Stimulated activated CD4-positive, alpha-beta T cell treated with anti-CD3 and anti-CD28 coated beads, Interleukin-12 subunit alpha, Interleukin-12 subunit beta, amount 100 ng/mL, for 24 hours (primary cell): Measurements from ENCODE around the gene SLC2A1.

Source experiments
- DNase-seq, 2 experiments: peaks; one replicate each; pipeline ENCODE4 v3.0.0-alpha.2; 2020; ENCODE audit warnings: low read depth in 2 of 2

The SLC2A1 gene

DNA sequence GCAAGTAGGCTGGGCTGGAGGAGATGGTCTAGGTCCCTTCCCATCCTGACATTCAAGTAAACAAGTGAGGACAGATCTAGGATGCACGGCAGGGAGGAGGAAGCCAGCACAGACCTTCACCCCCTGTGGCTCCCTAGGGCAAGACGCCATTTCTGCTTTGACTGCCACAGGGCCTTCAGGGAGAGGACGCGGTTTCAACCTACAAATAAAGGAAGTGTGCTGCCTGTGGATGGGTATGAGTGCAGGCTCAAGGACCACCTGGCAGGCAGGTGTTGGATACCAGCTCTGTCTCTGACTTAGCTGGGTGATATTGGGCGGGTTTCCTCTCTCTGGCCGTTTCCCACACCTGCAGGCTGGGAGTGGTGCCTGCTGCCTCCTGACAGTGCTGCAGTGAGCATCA lies 16.2 kb downstream of the SLC2A1 start:
- no peak for DNase-seq

DNA sequence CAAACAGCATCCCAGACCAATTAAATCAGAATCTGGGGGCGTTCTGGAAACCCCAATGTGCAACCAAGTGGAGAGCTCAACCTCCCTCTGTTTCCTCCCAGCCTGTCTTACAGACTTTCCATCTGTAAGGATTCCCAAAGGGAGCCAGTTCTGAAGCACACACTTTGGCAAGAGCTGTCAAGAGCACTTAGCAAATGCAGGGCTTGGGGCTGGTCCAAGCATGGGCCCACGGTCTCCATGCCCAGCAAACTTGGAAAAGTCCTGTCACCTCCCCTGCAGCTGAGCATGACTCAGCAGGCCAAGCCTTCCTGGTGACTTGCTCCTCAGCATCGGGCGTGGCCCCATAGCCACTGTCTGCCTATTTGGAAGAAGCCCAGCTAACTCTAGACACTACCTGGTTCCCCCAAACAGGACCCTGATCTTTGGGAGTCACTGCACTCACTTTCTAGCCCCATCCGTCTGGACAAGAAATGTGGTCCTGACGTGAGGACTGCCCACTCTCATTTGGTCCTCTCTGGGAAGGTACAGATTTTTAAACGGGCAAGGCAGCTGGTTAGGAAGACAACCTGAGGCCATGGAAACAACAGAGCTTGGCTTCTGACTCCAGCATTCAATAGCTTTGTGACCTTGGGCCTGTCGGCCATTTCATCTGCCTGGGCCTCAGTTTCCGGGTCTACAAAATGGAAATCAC lies 16.9 kb downstream of the SLC2A1 start:
- no peak for DNase-seq

DNA sequence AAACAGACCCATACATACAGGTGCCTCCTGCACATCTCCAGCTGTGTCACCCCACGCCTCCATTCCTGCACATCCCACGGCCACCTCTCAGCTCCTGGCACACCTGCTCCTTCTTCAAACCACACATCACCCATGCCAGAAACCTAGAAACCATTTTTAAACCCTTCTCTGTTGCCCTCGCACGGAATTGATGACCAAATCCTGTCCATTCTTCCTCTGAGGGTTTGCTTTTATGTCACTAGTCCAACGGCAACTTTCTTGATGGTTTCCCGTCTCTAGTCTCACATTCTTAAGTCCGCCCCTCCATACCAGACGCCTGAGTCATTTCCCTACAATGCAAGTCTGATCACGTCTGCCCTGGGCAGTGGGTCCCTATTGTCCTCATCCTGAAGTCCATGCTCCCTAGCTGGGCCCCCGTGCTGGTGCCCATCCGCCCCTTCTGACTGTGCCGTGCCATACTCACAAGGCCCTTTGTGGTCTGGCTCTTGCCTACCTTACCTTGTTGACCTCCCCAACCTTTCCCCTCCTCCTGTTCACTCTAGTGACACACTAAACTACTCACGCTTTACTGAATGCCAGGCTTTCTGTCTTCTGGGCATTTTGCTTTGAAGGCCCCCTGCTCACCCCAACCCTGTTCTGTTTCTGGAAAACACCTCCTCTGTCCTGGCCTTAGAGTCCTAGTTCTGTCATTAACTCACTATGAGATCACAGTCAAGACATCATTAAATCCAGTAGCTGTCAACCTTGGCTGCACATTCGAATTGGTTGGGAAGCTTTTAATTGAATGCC lies 17.6 kb downstream of the SLC2A1 start:
- DNase-seq, result no peak

DNA sequence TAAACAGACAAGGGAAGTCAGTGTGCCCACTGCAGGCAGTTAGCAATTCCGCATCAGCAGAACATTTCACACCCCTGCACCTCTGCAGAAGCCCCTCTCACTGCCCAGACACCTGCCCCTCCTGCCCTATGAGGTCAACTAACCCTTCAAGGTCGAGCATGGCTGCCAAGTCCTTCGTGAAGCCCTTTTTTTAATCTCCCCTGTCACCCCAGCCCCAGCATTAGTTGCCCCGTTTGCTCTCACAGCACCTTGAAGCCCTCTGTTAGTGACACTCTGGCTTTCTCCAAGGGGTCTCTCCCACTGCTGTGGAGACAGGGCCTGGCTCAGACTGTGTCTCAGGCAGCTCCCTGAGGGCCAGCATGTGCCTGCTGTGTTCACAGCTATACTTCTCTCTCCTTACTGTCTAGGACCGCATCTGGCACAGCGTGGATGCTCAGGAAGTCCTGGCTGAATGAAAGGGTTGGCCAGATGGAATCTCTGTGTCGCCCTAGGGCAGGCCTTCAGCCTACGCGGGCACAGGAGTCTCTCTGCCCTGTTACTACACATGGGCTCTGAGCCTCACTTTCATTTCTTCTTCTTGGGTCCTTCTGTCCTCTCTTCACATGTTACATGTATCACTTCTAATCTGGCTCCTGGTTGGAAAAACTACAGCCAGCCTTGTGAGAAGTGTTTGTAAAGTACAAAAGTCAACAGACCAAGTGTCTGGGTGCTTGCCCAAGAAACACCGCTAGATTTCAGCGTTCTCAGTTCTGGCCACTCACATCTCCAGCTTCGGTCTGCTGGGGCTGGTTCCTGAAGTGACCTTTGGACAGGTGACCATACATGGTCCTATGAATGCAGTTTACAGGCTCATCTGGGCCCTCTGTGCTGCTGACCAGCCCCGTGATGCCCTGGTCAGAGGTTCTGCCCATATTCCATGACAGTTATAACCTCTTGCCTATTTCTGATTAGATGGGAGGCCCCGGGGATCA lies 19.7 kb downstream of the SLC2A1 start:
- no peak for DNase-seq

- no peak for DNase-seq
Measured at GRCh38 chr1:42937836-42938644, 20.6 kb downstream of the SLC2A1 start.

- no peak for DNase-seq
Measured at GRCh38 chr1:42937141-42937696, 21.4 kb downstream of the SLC2A1 start.

DNA sequence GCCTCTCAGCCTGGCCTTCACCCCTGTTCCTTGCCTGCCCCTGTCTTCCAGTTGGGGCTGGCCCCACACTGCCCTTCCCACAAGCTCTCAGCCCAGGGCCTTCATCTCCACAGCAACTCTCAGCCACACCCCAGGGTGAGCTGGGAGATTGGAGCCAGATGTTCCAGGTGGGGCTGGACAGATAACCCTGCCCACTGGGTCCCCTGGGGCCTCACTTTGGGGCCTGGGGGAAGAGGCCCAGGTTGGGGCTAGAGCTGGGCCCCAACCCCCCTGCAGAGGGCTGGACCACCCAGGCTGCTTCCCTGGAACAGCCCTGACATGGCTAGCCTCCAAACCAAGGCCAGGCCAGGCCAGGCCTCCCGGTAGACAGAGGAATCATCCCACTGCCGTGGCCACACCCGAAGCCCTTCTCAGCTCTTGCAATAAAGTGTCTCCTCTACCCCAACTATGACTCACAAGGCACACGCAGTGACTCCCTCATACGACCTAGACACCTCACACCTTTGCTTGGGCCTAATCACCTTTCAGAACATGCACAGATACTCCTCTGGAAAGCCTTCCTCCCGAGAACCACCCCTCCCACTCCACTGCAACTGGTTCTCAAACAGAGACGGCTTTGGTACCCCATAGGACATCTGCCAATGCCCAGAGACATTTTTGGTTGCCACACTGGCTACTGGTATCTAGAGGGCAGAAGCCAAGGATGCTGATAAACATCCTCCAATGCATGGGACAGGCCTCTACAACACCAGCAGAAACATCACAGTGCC lies 22.2 kb downstream of the SLC2A1 start:
- DNase-seq, result no peak

DNA sequence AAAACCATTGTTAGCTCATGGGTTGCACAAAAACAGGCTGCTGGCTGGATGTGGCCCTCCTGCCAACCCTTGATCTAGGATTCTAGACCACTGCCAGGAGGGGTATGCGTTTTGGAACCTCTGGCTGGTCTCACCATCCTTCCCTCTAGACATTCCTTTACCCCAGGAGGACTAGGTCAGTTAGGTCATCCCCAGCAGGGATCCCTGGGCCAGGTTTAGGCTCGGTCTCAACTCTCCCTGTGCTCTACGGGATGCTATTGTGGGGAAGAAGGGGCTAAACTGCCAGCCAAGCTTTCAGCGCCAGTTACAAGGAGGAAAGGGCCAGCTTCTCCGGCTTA lies 22.7 kb downstream of the SLC2A1 start:
- DNase-seq, result no peak

- DNase-seq, result no peak
Measured at GRCh38 chr1:42935313-42935895, 23.3 kb downstream of the SLC2A1 start.

GRCh38 chr1:42934541-42935312 lies 23.9 kb downstream of the SLC2A1 start:
- DNase-seq, result no peak

GRCh38 chr1:42933610-42934491 lies 24.8 kb downstream of the SLC2A1 start:
- no peak for DNase-seq

- DNase-seq, result no peak
Measured at GRCh38 chr1:42933060-42933586, 25.5 kb downstream of the SLC2A1 start.

GRCh38 chr1:42932442-42932941 lies 26.2 kb downstream of the SLC2A1 start:
- DNase-seq, result no peak

GRCh38 chr1:42931911-42932422 lies 26.7 kb downstream of the SLC2A1 start:
- peak; percentile 41 to 59 for DNase-seq

DNA sequence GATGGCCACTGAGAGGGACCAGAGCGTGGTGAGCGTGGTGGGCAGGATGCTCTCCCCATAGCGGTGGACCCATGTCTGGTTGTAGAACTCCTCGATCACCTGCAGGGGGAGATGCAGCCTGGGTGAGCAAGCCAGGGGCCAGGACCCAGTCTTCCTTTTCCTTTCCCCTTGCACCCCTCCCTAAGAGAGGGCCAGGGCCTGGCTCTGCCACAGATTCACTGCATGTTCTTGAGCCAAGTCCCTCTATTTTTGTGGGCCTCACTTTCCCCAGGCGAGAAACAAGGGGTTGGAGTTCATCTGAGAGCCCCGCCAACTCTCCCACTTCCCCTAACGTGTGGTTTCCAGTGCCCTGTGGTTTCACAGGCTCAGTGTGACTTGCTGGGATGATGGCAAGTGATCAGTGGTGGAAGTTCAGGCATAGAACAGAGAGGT lies 27.5 kb downstream of the SLC2A1 start:
- DNase-seq, result no peak

GRCh38 chr1:42930178-42931107 lies 28.2 kb downstream of the SLC2A1 start:
- DNase-seq, result no peak
